ENCODE results near the gene NRSN2.

The NRSN2 gene

GRCh38 chr20:346640-347316 is at the start of gene NRSN2:
NRSN2 (plus strand) TSS chr20:347111; CDS start chr20:349644, 2,533 bp downstream.
- in situ Hi-C loops (cut with HindIII; ENCODE audit: low sequenced_read_pairs), result no loop called here

- in situ Hi-C loops (cut with HindIII; ENCODE audit: low sequenced_read_pairs), result no loop called here
Measured at GRCh38 chr20:297925-298775, 48.8 kb upstream of the NRSN2 start.

GRCh38 chr20:298776-299391 is 48.0 kb upstream of the NRSN2 start:
- in situ Hi-C loops (cut with HindIII; ENCODE audit: low sequenced_read_pairs), result no loop called here

DNA sequence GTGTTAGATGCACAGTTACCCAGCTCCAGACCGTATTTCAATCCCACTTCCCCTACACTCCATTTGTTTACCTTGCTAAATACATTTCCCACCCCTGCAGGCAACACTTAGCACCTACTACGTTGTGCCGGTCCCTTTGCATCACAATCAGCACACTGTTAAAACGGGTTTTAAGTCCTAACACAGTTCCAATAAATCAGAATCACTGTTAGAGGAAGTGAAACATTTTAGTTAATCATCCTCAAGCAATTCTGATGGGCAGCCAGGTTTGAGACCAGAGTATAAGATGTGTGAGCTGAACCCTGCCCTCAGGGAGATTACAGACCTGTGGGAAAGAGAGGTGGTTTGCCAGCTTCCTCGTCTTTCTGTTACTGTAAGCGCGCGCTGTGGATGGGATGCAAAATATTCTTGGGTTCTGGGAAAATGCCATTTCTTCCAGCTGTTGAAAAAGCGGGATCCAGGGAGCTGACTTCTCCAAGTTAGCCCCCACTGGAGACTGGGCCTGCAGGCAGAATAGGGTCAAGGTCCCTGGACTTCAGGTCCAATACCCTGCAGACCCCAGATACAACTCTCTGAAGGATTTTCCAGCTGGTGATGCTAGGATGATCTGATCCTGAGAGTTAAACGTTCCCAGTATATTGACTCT is 46.4 kb upstream of the NRSN2 start:
- in situ Hi-C loops (cut with HindIII; ENCODE audit: low sequenced_read_pairs), result no loop called here

- in situ Hi-C loops (cut with HindIII; ENCODE audit: low sequenced_read_pairs), result no loop called here
Measured at GRCh38 chr20:301886-302848, 44.7 kb upstream of the NRSN2 start.

GRCh38 chr20:305745-306144 is 41.2 kb upstream of the NRSN2 start:
- in situ Hi-C loops (cut with HindIII; ENCODE audit: low sequenced_read_pairs), result no loop called here

GRCh38 chr20:308427-309038 is 38.4 kb upstream of the NRSN2 start:
- in situ Hi-C loops (cut with HindIII; ENCODE audit: low sequenced_read_pairs), result no loop called here

- in situ Hi-C loops (cut with HindIII; ENCODE audit: low sequenced_read_pairs), result no loop called here
Measured at GRCh38 chr20:309306-309840, 37.5 kb upstream of the NRSN2 start.

GRCh38 chr20:309841-310644 is 36.9 kb upstream of the NRSN2 start:
- in situ Hi-C loops (cut with HindIII; ENCODE audit: low sequenced_read_pairs), result no loop called here

DNA sequence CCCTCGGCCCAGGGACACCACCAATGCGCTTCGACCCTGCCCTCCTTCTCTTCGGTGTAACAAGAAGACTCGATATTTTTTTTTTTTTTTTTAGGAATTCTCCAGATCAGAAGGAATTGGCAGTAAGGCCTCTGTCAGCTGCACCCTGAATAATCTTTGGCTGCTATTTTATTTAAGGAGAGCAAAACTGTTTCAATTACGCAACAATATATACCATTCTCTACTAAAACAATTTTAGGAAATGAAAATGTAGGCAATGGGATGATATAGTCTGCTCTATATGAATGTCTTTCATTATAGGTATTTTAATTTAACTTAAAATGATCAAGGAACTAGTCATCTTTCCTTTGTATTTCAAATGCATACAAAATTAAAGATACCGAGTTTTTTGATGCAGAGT is 36.3 kb upstream of the NRSN2 start:
- in situ Hi-C loops (cut with HindIII; ENCODE audit: low sequenced_read_pairs), result no loop called here

DNA sequence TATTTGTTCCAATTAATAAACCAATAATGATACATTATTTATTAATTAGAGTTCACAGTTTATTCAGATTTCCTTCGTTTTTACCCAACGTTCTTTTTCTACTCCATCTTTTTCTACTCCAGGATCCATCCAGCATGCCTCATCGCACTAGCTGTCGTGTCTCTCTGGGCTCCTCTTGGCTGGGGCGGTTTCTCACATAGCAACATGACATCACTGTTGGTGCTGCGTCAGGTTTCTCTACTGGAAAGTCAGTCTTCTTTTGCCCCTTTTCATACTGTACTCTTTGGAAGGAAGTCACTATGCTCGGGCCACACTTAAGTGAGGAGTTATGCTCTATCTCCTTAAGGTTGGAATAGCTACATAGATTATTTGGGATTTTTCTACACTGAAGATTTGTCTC is 35.3 kb upstream of the NRSN2 start:
- in situ Hi-C loops (cut with HindIII; ENCODE audit: low sequenced_read_pairs), result no loop called here

GRCh38 chr20:312067-312466 is 34.8 kb upstream of the NRSN2 start:
- in situ Hi-C loops (cut with HindIII; ENCODE audit: low sequenced_read_pairs), result no loop called here

DNA sequence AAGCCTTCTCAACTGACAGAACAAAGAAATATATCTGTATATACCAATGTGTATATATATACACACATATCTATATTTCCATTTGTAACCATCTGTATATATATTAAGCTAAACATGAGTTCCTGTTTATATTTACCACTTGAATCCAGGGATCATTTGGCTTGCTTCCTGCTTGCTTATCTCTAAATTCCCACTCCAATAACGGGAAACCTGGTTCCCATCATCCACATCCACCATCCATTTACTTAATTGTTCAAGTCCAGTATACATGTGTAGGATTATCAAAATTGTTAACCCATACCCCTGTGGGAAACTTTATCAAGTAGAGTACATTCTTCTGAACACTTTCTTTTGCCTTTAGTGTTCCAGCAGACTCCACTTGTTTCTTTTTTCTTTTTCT is 34.0 kb upstream of the NRSN2 start:
- in situ Hi-C loops (cut with HindIII; ENCODE audit: low sequenced_read_pairs), result no loop called here

DNA sequence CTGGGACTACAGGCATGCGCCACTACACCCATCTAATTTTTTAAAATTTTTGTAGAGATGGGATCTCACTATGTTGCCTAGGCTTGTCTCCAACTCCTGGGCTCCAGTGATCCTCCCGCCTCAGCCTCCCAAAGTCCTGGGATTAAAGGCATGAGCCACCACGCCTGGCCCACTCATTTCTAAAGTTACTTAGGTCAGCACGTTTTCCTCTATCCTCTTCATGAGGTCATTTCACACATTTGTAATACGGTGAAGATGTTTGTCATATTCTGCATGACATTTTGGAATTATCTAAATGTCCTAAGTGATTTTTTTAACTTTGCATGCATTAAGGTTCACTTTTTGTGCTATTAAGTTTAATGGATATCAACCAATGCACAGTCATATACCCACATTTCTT is 33.5 kb upstream of the NRSN2 start:
- in situ Hi-C loops (cut with HindIII; ENCODE audit: low sequenced_read_pairs), result no loop called here

- in situ Hi-C loops (cut with HindIII; ENCODE audit: low sequenced_read_pairs), result no loop called here
Measured at GRCh38 chr20:313948-314347, 33.0 kb upstream of the NRSN2 start.

DNA sequence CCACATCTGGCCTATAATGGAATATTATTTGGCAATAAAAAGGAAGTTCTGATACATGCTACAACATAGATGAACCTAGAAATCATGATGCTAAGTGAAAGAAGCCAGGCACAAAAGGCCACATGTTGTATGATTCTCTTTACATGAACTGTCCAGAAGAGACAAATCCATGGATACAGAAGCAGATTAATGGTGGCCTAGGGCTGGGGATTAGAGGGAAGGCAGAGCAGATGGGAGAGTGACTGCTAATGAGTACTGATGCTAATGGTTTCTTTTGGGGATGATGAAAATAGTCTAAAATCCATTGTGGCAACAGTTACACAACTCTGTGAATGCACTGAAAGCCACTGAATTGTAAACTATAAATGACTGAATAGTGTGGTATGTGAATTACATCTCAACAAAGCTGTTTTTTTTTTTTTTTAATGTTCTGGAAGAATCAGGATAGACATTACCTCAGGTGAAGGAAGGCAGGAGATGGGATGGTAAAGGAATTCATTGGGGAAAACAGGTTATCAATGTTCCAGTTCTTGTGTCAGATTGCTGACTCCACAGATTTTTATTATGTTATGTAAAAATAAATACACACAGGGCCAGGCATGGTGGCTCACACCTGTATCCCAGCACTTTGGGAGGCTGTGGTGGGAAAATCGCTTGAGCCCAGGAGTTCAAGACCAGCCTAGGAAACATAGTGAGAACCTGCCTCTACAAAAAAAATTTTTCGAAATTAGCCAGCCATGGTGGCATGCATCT is 30.4 kb upstream of the NRSN2 start:
- in situ Hi-C loops (cut with HindIII; ENCODE audit: low sequenced_read_pairs), result no loop called here

DNA sequence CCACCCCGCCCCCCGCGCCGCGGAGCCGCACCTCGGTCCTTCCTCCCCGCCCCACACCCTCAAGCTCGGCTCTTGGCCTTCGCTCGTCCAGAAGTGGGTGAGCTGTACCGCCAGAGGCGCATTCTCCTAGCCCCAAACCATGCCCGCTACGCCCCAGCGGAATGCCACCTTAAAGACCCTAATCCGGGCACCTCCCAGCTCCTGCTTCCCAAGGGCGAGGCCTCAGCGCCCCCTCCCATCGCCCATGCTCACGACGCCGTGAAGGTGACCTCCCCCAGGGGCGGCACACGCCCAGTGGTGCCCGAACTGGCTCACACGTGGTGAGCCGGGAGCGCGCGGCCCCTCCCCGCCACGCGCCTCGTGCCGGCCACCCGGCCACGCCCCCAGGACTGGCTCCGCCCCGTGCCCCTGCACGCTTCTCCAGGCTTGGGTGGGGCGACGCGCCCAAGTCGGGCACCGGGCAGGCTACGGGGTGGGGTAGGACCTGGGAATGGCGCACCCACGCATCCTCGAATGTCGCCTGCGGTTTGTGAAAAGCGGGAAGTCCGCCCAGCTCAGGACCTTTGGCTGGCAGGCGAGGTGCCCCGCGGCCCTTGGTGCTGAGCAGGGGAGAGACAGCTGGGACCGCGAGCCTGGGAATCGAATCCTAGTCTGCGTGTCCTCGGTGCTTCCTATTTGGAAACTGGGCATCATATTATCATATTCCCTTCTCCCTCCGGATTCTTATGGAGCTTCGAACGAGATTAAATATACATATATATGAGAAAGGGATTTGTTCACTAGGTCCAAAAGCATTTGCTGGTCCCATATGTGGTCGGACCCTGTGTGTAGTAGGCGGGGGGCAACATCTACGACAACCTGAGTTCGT is 22.5 kb upstream of the NRSN2 start:
- in situ Hi-C loops (cut with HindIII; ENCODE audit: low sequenced_read_pairs), result no loop called here

All from DLD1 (cell line).